Brain microvascular endothelial cell (primary cell): ENCODE data around the gene CTPS2.

Source experiments
- DNase-seq: peaks from one replicate; pipeline ENCODE4 v3.0.0-alpha.2; 2020
- H3K27ac ChIP-seq: fragments of 250-450 bp; sonication (Bioruptor Pico); 2 replicates; pipeline ENCODE4 v1.5.1; 2020; ENCODE audit warnings: mild to moderate bottlenecking, moderate library complexity
- H3K27me3 ChIP-seq: fragments of 250-450 bp; sonication (Bioruptor Pico); replicated peaks from 2 replicates; pipeline ENCODE4 v1.5.1; 2020; ENCODE audit warnings: mild to moderate bottlenecking
- H3K36me3 ChIP-seq: fragments of 250-450 bp; sonication (Bioruptor Pico); replicated peaks from 2 replicates; pipeline ENCODE4 v1.5.1; 2020; ENCODE audit warnings: mild to moderate bottlenecking
- H3K4me3 ChIP-seq: 2 replicates; pipeline ENCODE4 v1.5.1; 2011; ENCODE audit warnings: low read depth, mild to moderate bottlenecking, control low read depth, low read length, moderate library complexity
- in situ Hi-C: cut with HindIII; loops from 2 replicates; pipeline ENCODE4 v1.10.0; 2017; ENCODE audit warnings: low sequenced_read_pairs, low pct_ligation_motif_present
- TF ChIP-seq, protein P1 (sequence below): IDR thresholded peaks from 2 replicates; pipeline ENCODE4 v1.5.1; 2011; ENCODE audit warnings: low read depth, mild to moderate bottlenecking, moderate library complexity, low read length, control low read depth, inconsistent platforms; ENCODE audit errors: missing control alignments

Gene CTPS2

DNA sequence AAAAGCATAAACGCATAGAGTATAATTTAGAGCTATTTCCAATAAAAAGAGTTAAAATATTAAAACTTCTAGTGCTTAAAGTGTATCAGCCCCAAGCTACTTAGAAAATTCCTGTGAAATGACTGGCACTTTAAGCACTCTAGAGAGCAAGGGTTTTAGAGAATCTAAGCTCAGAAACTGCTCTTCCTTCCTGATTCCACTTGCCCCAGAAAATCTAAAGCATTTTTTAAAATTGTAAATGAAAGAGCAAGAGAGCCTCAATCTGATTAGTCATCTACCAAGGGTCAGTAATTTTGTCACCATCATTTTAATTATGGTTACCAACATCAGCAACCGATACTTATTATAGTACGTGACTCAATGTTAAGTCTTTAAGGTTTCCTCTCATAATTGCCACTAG lies 25.0 kb downstream of the CTPS2 start:
- Histone ChIP-seq H3K4me3 (no peak overlapping the region), H3K36me3 (peaks cover 4% of the 10 kb centered on the region), H3K27ac (no peak overlapping the region), H3K27me3 (no peaks in the 10 kb centered on the region)
- TF ChIP-seq, protein P1, sequence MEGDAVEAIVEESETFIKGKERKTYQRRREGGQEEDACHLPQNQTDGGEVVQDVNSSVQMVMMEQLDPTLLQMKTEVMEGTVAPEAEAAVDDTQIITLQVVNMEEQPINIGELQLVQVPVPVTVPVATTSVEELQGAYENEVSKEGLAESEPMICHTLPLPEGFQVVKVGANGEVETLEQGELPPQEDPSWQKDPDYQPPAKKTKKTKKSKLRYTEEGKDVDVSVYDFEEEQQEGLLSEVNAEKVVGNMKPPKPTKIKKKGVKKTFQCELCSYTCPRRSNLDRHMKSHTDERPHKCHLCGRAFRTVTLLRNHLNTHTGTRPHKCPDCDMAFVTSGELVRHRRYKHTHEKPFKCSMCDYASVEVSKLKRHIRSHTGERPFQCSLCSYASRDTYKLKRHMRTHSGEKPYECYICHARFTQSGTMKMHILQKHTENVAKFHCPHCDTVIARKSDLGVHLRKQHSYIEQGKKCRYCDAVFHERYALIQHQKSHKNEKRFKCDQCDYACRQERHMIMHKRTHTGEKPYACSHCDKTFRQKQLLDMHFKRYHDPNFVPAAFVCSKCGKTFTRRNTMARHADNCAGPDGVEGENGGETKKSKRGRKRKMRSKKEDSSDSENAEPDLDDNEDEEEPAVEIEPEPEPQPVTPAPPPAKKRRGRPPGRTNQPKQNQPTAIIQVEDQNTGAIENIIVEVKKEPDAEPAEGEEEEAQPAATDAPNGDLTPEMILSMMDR = no peak
- in situ Hi-C loops = no loop called here
- no peak for DNase-seq

DNA sequence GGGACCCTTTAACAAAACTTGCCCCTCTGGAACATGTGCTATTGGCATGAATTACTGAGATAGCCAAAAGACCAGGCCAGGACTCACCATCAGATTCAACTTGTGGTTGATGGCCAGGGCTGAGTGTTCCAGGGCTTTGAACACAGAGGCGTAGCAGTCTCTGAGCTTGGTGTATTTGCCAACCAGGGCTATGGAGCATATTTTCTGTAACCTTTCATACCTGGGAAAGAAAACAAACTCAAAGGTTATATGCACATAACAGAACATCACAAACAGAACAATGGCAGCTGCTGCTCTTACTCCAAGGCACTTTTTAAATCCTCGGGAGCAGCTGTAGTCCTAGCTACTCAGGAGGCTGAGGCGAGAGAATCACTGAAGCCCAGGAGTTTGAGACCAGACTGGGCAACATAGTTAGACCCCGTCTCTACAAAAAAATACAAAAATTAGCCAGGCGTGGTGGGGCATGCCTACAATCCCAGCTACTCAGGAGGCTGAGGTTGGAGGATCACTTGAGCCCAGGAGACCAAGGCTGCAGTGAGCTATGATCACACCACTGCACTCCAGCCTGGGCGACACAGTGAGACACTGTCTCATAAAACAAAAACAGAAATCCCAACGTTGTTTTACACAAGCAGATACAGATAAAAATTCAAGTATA lies 29.3 kb downstream of the CTPS2 start:
- TF ChIP-seq, protein P1 = no peak
- H3K27ac ChIP-seq = no peak overlapping the region
- DNase-seq = no peak
- H3K36me3 ChIP-seq = no peaks in the 10 kb centered on the region
- in situ Hi-C loops = no loop called here
- no peak overlapping the region for H3K4me3 ChIP-seq
- H3K27me3 ChIP-seq = no peaks in the 10 kb centered on the region

DNA sequence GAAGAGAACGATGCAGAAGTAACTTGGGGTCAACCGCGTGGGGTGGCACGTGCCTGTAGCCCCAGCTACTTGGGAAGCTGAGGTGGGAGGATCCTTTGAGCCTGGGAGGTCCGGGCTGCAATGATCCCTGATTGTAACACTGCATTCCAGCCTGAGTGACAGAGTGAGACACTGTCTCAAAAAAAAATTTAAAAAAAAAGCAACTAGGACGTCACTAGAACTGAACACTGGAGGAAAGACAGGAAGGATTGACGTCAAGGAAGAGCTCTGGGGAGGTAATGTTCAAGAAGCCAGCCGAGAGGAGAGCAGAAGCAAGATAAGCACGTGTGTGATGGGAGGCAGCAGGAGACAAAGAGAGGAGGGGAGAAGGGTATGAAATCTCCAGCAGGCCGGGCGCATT lies 33.8 kb downstream of the CTPS2 start:
- H3K4me3 ChIP-seq = no peak overlapping the region
- no peak overlapping the region for H3K27ac ChIP-seq
- in situ Hi-C loops = no loop called here
- no peaks in the 10 kb centered on the region for H3K36me3 ChIP-seq
- DNase-seq = no peak
- H3K27me3 ChIP-seq = no peaks in the 10 kb centered on the region
- TF ChIP-seq, protein P1 = no peak

DNA sequence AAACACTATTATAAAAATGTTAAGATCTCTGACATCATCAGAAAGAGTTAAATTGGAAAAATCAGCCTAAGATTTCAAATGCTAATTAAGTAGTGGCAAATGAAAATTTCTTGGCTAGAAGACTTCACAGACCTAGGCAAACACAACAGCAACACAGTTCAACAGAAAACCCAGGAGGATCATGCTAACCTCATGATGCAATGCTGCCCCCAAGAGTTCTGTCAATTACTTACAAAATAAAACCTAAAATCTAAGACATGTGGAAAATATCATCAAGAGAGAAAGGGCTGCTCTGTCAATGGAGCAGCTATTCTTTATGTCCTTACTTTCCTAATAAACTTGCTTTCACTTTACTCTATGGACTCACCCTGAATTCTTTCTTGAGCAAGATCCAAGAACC lies 41.5 kb downstream of the CTPS2 start:
- Histone ChIP-seq H3K36me3 (no peaks in the 10 kb centered on the region), H3K27ac (no peak overlapping the region), H3K27me3 (no peaks in the 10 kb centered on the region), H3K4me3 (no peak overlapping the region)
- peak; percentile 53 for DNase-seq
- TF ChIP-seq, protein P1 = peak; percentile 46
- in situ Hi-C loops = no loop called here

DNA sequence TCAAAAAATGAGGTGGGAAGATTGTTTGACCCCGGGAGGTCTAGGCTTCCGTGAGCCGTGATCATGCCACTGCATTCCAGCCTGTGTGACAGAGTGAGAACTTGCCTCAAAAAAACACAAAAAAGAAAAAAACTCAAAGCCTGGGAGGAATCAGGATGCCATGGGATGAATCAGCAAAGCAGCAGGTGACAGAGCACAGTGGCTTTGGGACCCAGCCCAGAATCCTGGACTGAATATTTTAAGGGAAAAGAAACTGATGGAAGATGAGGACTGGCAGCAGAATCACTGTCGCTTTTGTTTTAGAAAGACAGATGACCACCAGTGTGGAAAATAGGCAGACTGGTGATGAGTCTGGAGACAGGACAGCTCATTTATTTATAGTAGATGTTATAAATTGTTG lies 45.9 kb downstream of the CTPS2 start:
- DNase-seq = peak; percentile 66
- H3K4me3 ChIP-seq = no peak overlapping the region
- TF ChIP-seq, protein P1 = no peak
- in situ Hi-C loops = no loop called here
- peak overlapping the region; percentile 70 for H3K27ac ChIP-seq
- no peaks in the 10 kb centered on the region for H3K36me3 ChIP-seq
- H3K27me3 ChIP-seq = no peaks in the 10 kb centered on the region

DNA sequence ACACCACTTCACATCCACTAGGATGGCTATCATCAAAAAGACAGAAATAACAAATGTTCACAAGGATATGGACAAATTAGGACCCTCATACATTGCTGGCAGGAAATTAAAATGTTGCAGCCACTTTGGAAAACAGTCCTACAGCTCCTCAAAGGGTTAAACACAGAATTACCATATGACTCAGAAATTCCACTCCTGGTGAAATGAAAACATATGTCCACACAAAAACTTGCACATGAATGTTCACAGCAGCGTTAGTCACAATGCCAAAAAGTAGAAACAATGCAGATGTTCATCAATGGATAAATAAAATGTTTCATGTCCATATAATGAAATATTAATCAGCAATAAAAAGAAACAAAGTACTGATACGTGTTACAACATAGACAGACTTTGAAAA lies 47.4 kb downstream of the CTPS2 start:
- in situ Hi-C loops = no loop called here
- Histone ChIP-seq H3K4me3 (no peak overlapping the region), H3K36me3 (no peaks in the 10 kb centered on the region), H3K27ac (peak overlapping the region; percentile 70), H3K27me3 (no peaks in the 10 kb centered on the region)
- DNase-seq = peak; percentile 28
- TF ChIP-seq, protein P1 = no peak
